GM19467 (cell line): ENCODE results near the gene PLAC9.
"Not testable (repeated sequence)": the region's sequence is repeated elsewhere in the genome, so short reads cannot be mapped to it uniquely, and the experiment has no call there.

ENCODE experiments used
- ATAC-seq: cut with Tn5 transposase; IDR thresholded peaks from one replicate; pipeline ENCODE4 v1.9.1; 2021; ENCODE audit warnings: mild to moderate bottlenecking, moderate library complexity; ENCODE audit not compliant: unreplicated experiment

The PLAC9 gene, protein sequence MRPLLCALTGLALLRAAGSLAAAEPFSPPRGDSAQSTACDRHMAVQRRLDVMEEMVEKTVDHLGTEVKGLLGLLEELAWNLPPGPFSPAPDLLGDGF

GRCh38 chr10:80132299-80133139, at the start of gene PLAC9:
Gene PLAC9, plus strand, starts transcription at chr10:80132730. Its CDS starts 33 bp downstream, at chr10:80132763.
- ATAC-seq = no peak

DNA sequence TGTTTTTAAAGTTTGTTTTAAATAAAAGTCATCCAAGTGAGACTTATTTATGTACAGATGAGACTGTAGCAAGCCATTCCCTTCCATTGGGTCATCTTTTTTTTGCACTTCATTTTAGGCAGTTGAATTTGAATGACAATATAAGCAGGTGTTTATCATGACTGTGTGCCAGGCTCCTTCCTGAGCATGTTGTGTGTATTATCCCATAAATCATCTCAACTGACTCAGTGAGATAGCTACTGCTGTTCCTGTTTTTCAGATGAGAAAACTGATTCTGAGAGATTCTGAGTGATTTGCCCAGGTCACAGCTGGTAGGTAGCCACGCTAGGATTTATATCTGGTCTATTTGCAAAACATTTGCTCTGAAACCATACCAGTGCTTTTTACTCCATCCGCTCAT, 42.4 kb upstream of the PLAC9 start:
- no peak for ATAC-seq

DNA sequence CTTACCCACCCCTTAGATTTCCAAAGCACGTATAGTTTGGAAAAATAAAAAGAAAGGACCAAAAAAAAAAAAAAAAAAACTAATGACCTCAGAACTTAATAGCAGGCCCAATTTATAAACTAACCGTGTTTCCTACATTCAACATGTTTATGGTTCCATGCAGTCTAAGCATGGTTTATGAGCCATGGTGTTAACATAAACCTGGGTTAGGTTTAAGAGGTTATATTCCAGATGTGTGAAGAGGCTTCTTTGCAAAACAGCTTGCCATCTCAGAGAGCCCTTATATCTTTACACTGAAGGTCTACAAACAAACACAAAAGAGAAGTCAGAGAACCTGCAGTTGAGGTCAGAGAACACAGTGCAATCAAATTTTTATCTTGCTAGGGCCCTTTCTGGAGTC, 38.3 kb upstream of the PLAC9 start:
- no peak for ATAC-seq

DNA sequence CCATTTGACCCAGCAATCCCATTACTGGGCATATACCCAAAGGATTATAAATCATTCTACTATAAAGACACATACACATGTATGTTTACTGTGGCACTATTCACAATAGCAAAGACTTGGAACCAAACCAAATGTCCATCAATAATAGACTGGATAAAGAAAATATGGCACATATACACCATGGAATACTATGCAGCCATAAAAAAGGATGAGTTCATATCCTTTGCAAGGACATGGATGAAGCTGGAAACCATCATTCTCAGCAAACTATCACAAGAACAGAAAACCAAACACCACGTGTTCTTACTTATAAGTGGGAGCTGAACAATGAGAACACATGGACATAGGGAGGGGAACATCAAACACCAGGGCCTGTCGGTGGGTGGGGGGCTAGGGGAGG, 34.3 kb upstream of the PLAC9 start:
- ATAC-seq = not testable (repeated sequence)

DNA sequence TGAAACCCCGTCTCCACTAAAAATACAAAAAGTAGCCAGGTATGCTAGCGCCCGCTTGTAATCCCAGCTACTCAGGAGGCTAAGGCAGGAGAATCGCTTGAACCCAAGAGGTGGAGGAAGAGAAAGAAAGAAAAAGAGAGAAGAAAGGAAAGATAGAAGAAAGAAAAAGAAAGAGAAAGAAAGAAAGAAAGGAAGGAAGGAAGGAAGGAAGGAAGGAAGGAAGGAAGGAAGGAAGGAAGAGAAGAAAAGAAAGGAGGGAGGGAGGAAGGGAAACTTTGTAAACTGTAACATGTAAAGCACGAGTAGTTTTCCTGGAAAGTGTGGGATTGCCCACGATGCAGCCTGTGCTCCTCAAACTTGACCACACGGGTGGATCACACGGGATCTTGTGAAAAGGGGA, 33.2 kb upstream of the PLAC9 start:
- ATAC-seq = not testable (repeated sequence)

DNA sequence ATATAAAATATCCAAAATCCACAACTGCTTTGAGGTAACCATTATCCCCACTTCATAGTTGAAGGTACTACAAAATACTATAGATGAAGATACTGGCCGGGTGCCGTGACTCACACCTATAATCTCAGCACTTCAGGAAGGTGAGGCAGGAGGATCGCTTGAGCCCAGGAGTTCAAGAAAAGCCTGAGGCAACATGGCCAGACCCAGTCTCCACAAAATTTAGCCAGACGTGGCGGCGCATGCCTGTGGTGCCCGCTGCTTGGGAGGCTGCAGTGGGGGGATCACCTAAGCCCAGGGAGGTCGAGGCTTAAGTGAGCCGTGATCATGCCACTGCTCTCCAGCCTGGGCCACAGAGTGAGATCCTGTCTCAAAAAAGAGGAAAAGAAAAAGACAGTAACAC, 32.4 kb upstream of the PLAC9 start:
- no peak for ATAC-seq

- no peak for ATAC-seq
These were observed 31.5 kb upstream of the PLAC9 start for GRCh38 chr10:80100861-80101695.

- ATAC-seq = peak; percentile 90
These were observed 28.2 kb upstream of the PLAC9 start for GRCh38 chr10:80104066-80104926.

DNA sequence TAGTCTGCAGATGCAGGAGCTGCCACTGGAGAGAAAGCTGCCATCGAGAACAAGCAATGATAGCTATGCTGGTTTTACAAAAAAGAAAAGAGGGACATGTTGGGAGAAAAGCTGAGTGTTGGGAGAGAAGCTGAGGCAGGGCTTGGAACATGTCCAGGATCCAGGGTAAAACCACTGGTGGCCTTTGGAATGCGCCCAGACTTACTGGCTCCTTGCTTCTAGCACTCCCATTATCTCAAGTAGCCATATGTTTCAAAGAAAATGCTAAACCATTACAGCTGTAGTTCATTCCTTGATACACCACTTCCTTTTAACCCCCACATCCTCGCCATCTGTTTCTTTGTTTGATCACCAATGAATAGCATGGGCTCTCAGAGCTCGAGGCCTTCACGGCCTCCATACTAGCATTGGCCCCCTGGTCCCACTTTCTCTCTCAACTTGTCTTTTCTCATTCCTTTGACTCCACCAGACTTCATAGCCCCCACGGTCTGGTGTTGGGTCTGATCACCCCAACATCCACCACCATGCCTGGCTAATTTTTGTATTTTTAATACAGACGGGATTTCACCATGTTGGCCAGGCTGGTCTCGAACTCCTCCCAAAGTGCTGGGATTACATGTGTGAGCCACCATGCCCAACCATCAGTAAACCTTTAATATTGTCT, 23.8 kb upstream of the PLAC9 start:
- no peak for ATAC-seq

GRCh38 chr10:80110986-80111385, 21.5 kb upstream of the PLAC9 start:
- no peak for ATAC-seq

DNA sequence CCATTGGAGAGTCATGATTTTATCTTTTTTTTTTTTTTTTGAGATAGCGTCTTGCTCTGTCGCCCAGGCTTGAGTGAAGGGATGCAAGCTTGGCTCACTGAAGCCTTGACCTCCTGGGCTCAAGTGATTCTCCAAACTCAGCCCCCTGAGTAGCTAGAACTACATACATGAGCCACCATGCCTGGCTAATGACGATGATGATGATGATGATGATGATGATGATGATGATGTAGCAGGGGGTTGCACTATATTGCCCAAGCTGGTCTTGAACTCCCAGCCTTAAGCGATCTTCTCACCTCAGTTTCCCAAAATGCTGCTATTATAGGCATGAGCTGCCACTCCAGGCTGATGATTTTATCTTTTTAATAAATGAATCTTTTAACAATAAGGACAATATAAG, 13.9 kb upstream of the PLAC9 start:
- no peak for ATAC-seq

- ATAC-seq = no peak
These were observed 10.3 kb upstream of the PLAC9 start for GRCh38 chr10:80122110-80122710.

DNA sequence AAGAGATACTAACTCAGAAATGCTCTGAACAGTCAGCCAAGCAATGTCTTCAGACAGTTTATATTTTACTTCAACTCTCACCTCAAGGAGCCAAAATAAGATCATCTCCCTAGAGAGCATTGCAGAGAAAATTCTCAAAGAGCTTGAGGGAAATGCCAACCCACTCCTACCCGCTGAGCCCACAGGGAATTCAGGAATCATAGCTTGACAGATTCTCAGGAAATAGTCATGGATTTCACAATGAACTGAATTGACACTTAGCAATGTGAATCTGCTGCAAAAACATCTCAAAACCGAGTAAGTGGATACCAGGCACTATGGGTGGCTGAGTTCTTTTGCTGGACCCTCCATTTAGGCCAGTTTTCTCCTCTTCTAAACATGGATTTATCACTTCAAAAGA, 9.8 kb upstream of the PLAC9 start:
- no peak for ATAC-seq

DNA sequence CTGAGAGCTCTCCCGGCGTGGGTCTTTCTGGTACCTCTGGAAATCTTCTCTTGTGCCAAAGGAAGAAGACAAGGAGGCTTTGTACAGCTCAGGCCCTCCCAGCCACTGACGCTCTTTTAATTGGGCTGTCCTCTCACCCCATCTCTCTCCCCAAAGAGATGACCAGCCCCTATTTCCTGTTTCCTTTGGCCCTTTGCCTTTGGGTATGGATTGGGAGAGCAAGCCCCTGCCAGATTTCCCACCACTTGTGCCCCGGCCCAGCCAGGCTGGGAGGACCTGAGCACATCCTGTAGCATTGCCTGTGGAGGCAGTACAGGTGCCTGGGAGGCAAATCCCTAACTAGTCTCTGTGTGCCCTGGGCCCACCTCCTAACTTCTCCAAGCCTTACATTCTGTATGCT, 5.7 kb upstream of the PLAC9 start:
- ATAC-seq = no peak

GRCh38 chr10:80131499-80131901, 1.0 kb upstream of the PLAC9 start:
- no peak for ATAC-seq

GRCh38 chr10:80133206-80133605, 676 bp downstream of the PLAC9 start:
- ATAC-seq = no peak

DNA sequence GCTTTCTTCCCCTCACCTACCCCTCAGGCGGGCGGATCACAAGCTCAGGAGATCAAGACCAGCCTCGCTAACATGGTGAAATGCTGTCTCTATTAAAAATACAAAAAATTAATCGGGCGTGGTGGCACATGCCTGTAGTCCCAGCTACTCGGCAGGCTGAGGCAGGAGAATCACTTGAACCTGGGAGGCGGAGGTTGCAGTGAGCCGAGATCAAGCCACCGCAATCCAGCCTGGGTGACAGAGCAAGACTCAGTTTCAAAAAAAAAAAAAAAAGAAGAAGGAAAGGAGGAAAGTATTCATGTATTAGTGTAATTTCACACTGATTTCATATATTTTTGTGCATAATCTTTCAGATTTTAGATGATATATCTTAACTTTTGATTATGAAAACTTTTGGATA, 1.2 kb downstream of the PLAC9 start:
- ATAC-seq = not testable (repeated sequence)

GRCh38 chr10:80136134-80136571, 3.6 kb downstream of the PLAC9 start:
- ATAC-seq = no peak

- ATAC-seq = no peak
These were observed 4.7 kb downstream of the PLAC9 start for GRCh38 chr10:80137031-80137862.
